Retina (tissue), 1 donor: ENCODE results near the gene CDC7.

Source experiments
- DNase-seq: peaks from one replicate; pipeline ENCODE4 v3.0.0-alpha.2; 2016

The CDC7 gene

DNA sequence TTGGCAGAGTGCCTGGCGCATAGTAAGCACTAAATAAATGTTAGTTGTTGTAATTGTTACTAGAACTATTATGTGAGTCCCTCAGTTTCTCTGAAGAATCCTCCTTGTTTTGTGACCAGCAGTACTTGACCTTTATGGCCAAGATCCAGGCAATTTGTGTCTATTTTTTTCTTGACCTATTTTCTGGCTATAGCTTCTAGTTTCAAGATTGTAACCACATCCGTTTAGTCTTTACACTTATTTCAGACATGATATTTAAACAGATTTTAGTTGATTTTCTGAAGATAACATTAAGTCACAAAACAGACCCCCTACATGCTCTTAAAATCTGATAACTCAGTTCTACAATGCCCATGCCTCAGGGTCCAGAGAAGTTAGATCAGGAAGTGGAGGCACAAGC is 50.3 kb downstream of the CDC7 start:
- DNase-seq: no peak

DNA sequence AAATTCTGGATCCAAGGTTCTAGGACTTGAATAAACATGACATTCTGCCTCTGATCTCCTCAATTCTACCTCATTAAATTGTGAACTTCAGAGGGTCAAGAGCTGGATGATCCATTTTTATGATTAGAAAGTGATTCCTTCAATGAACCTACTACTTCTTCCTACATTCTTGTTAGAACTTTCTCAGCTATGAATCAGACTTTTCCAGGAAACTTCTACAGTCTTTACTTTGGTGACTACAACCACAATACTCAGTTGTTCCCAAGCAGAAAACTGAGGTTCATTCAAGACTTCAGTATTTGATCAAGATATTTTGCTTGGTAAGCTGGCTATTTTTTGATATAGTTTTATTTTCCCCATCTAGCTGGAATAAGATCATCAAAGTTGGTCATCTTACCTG is 51.4 kb downstream of the CDC7 start:
- no peak for DNase-seq

DNA sequence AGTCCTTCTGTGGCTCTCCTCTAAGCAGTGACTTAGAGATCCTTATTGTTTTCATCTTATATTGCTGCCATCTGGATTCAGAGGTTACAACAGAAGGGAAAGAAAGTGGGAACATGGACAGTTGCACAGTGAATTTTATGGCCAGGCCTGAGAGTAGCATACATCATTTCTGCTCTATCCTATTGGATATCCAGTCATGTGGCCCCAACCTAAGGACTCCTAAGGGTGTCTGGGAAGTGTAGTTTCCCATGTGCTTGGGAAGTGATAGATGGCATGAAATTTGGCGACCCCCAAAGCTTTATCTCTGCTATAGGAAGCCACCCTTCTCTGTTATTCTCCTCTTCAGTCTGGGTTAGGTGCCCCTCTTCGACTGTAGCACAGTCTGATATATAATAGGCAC is 51.9 kb downstream of the CDC7 start:
- DNase-seq: no peak

DNA sequence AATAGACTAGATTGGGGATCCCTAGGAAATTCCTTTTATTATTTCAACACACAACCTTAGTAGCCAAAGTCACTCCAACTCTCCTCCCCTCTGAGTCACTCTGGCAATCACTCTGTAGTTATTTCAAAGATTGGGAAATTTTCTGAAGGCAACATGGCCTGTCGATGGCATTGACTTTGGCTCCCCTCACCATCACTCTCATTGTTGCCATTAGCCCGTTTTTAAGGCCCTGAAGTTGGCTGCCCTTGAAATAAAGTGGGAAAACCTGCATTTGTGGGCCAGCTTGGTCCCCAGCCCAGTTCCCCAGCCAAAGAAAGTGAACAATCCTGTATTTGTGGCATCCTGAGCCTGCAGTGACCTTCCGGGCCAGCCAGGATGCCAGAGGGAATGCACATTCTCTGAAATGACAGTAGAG is 52.5 kb downstream of the CDC7 start:
- DNase-seq: no peak

DNA sequence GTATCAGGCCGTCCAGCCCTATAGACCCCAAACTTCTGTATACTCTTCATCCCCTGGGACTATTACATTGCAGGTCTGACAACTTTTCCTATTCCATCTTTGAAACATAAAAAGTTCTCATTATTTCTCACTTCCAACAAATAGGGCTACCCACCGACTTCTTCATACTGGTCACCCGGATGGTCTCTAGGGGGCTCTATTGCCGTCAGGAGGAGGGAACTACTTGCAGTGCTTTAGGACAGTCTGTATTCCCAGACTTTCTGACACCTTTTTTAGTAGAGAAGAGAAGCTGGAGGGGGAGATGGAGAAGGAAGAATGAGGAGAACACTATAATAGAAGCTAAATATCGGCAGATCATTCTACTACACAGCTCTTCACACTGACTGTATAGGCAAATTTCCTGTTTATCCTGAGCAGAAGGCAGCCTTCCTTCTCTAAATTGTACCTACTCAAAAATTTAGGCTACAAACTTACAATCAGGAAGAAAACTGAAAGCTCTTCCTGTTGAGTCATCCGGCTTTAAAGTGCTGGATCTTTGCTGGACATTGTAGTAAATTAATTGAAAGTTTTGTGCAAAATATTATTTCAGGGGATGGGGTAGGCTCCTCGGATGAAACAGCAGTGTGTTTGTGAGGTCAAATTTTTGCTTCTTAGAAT is 54.6 kb downstream of the CDC7 start:
- no peak for DNase-seq

DNA sequence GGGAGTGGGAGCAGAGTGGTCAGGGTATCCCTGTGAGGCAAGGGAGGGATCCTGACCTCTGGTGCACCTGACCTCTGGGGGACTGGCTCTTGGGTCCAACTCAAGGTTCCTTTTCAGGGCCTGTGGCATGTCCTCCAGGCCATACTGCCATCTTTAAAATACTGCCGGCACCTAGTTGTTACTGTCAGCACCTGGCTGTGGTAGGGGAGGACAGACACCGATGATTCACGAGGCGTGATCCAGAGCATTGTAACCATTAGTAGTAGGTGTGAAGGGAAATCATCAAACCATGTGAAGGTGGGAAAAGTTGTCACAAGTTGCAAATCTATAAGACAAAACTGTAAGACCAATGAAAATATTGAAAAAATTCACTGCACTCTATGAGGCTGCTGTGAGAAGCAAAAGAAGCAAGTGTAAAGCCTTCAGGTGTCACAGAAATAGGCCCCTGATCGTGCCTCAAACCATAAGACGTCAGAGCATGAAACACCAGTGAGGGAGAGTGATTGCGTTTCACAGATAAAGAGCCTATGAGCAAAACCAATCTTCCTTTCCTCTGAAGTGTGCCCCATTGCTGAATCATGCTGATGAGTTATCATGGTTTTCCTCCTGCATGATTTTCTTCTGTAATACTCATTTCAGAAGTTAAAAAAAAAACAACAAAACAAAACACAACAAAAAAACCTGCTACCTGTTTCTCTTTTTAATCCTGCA is 55.3 kb downstream of the CDC7 start:
- DNase-seq: no peak

DNA sequence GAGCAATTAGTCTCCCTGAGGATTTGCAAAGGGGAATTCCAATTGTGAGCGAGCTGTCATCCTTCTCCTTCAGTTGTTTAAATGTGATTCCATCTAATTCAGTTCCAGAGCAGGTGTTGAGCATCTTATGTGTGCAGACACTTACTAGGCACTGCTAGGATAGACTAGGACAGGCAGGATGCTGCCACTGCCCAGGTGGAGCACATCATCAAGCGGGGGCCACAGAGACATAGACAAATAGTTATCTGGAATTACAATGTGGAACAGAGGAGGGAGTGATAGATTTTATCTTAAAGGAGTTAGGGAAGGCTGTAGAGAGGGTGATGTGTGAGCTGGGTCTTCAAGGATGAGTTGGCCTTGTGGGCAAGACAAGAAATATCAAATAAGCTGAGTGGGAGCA is 55.9 kb downstream of the CDC7 start:
- no peak for DNase-seq

DNA sequence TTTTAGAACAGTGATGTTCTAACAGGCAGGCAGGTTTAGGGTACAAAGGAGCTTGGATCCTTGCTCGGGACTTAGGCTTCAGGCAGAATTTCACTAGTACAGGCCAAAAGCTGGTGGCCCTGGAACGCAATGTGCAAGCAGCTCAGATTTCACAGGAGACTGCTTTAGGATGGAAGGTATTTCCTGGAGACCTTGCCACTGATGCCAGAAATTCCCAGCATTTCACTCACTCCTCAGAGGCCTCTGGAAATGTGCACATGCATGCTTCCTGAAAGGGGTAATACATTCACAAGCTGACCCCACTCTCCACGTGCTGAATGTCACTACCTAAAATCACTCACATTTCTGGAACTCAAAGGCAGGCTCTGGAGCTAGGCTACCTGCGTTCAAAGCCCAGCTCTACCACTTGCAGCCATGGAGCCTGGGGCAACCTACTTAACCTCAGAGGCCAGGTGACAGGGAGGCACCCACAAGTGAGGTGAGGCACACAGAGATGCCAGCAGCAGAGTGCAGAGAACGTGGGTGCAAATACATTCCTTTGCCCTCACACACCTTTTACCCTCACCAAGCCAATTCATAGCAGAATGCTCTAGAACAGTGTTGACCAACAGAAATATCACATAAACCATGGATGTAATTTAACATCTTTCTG is 56.5 kb downstream of the CDC7 start:
- no peak for DNase-seq

DNA sequence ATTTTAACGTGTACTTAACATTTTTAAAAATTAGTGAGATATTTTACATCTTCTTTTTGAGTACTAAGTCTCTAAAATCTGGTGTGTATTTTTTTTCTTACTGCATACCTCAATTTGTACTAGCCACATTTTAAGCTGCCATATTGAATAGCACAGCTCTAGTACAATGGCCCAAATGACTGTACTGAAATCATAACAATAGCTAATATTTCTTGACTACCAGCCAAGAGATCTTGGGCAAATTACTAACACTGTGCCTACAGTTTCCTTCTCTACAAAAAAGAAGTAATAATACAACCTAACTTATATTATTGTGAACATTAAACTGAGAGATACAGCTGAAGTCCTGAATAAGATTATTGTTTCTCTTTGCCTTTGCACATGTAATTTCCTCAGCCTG is 57.2 kb downstream of the CDC7 start:
- no peak for DNase-seq

DNA sequence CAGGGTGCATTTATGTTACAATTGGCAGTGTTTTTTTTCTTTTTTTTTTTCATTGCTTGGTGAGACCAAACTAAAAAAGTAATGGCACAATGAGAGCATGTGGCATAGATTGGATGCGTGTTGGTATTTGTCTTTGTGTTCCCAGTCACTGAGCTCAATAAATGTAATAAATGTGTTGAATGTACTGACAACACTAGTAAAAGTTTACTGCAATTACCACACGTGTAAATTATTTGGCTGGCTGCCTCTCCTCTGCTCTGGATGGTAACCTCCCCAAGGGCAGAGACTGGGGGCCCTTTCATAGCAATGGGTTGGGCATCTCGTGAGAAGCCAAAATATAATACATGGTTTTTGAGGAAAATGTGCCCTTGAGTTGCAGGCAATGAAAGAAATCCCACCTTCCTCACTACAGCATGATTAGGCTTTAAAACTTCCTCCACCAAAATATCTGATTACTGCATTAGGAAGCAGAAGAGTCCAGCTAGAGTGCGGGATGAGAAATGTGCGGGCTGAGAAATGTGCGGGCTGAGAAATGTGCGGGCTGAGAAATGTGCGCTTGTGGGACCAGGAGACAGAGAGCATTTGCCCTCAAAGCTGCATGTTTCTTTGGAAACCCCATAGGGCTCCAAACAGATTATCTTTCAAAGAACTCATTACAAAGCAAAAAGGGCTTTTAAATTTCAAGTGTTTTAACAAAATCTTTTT is 58.5 kb downstream of the CDC7 start:
- no peak for DNase-seq

DNA sequence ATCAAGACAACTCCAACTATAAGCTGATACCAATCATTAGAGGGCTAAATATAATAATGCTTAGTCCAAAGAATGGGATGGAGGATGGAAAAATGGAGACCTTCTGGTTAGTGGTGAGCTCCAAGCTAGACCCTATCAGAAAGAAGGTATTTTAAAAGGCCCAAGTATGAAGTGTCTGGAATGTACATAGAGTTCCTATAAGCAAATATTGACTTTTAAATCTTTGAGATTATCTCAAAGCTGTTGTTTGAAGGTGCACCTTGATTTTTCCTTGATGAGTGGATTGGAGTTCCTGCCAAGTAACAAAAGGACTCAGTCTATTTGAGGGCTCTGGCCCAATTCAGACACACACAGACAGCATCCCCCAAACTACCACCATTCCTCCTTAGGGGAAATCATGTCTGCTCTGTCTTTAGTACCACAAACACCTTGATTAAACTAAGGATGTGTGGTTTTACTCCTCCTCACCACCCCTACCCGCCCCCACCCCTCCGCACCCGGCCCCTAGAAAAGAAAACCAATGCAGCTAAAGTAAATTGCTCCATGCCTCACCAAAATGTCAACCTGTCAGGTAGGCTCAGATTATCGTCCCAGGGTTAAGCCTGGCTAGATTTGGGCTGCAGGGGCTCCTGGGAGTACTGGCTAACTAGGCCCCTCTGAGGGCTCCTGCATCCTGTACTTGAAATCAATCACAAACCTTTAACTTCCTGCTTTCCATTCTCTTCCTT is 59.4 kb downstream of the CDC7 start:
- no peak for DNase-seq

DNA sequence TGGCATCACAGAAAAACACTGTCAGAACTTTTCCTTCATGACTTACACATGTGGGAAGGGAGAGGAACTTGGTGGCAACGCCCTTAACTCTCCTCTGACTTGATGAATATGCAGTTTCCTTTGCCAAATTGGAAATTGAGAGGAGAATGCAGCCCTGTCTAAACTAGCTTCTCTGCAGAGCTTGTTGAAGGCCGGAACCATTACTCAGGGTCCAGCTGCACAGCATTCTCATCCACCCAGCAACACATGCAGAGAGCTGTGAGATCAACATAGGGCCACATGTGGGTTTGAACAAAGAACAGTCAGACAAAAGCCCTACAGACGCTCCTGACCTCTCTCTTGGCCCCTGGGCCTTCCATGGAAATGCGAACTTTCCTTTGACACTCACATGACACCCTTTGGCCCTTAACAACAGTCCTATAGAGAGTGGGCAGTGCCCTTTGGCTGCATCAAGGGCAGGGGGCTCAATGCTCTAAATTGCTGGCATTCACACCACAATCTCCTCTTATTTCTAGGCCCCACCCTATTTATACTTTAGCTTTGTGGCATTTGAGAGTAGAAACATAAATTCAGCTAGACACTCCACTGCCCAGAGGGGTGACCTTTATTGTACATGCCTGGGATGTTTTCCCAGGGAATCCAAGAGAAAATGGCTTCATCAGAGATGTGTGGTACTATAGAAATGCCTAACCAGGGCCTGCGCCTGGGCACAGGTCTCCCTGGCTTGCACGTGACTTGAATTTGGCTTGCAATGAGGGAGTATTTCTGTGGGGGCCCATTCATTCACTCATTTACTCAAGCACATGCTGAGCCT is 64.4 kb downstream of the CDC7 start:
- peak; percentile 27 for DNase-seq

DNA sequence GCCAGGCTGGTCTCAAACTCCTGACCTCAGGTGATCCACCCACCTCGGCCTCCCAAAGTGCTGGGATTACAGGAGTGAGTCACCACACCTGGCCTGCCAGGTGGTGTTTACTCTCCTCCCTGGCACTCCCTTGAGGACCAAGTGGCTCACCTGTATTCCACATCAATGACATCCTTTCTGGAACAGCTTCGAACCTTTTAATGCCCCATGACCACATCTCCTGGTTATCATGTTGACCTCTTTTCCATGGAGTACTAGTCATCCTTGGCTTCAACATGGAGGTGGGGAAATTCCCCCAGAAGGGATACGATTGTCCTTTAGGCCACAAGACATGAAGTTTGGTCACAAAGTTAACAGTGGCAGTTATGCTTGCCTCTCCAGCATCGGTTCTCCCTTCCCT is 66.9 kb downstream of the CDC7 start:
- no peak for DNase-seq

DNA sequence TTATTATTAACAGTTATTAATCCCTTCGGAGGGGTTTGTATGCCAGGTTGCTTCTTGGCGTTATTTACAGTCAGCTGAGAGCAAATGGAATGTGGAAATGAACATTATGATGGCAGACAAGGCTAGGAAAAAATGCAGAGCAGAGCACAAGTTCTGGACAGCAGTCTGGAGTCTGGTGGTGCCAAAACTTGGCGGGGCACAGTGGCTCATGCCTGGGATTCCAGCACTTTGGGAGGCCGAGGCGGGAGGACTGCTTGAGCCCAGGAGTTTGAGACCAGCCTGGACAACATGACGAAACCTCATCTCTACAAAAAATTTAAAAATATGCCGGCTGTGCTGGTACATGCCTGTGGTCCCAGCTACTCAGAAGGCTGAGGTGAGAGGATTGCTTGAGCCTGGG is 67.6 kb downstream of the CDC7 start:
- DNase-seq: no peak

DNA sequence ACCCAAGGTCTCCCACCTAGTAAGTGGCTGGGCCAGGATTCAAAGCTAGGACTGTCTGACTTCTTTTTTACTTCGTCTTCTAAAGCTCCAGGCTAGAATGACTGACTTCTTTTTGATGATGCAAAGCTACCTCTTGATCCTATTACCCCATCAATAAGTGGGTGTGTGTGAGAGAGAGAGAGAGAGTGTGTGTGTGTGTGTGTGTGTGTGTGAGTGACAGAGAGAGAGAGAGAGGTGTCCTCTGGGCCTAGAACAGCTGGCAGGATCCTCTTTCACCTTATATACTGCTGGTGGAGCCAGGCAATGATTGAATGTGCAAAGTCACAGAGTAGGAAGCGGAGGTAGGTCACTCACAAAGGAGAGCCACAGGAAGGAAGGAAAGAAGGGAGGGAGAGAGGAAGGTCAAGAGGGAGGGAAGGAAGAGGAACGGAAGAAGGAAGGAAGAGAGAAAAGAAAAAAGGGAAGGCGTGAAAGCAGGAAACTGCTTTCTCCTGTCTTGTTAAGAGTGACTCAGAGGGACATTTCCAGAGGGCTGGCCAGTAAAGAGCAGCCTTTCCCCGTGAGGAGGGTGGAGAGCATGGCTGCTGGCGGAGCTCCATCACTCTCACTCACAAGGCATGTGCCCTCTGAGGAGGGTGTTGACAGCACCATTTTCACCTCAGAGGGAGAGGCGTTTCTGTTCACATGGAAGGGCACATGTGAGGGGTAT is 68.9 kb downstream of the CDC7 start:
- no peak for DNase-seq

DNA sequence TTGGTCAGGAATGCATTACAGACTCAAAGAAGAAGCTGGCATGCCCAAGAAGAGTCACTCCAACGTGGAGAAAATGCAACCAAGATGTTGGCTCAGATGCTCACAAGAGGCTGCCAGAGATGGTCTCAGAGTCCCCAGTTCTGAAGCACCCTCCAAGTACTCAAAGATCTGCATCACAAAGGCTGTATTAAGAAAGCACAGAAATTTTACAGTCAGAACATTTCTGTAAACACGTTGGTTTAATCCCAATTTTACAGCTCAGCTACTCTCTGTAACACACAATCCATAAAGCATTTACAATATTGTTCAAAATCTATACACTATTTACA is 69.4 kb downstream of the CDC7 start:
- no peak for DNase-seq

DNA sequence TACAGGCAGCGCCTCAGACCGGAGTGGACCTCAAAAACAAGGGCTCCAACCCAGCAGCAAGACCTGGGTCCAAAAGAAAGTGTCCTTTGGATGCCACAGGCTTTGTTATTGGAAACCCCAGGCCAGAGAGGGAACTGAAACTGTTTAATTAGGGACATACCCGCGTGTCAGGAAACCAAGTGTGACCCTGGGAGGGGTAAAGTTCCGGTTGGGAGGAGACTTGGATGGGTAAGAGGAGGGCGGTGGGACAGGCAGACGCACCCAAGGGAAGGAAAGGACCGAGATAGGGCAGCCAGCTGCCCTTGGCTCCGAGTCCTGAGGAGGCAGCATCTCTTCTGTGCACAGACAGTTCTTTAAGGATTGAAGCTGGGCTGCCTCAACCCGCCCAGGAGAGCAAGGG is 71.4 kb downstream of the CDC7 start:
- no peak for DNase-seq
